GM18873 (cell line): ENCODE results near the gene SEMA3D.

Source experiments
- ATAC-seq: cut with Tn5 transposase; IDR thresholded peaks from one replicate; pipeline ENCODE4 v1.9.1; 2021; ENCODE audit warnings: mild to moderate bottlenecking, moderate library complexity, moderate number of reproducible peaks; ENCODE audit not compliant: unreplicated experiment, low FRiP score

The SEMA3D gene

DNA sequence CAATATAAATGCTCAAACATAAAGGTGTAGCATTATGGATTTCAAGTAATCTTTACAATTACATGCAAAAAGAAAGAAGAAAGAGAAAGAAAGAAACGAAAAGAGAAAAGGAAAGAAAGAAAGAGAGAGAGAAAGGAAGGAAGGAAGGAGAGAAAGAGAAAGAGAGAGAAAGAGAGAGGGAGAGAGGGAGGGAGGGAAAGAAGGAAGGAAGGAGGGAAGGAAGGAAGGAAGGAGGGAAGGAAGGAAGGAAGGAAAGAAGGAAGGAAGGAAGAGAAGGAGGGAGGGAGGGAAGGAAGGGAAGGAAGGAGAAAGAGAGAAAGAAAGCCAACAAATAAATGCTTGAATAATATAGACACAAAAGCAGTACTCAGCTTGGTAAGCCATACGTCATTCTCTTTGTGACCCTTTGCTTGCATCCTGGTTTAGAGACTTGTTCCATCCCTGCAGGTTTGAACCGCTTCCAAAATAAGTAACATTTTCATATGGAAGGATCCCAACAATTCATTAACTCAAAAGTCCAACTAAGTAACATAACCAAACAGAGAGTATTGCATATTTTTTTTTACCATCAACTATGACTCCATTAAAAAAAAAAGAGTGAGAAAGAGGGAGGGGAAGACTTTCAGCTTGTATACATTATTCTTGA lies 95.8 kb downstream of the SEMA3D start:
- ATAC-seq, result no peak

DNA sequence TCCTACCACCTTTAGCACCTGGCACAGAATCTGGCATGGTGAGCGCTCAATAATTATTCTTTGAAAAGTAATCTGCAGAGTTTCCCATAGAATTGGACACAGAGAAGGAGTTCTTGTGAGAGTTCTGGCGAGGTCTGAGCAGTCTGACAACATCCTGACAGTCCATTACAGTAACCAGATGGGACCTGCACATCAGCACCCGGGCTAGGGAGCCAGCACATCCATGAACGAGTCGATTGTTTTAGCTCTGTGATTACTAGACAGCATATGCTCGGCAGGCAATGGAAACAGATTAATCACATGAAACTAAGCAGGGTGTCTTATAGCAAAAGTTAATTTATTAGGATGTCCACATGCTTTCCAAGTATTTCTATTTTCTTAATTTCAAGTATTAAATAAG lies 96.7 kb downstream of the SEMA3D start:
- ATAC-seq, result no peak

DNA sequence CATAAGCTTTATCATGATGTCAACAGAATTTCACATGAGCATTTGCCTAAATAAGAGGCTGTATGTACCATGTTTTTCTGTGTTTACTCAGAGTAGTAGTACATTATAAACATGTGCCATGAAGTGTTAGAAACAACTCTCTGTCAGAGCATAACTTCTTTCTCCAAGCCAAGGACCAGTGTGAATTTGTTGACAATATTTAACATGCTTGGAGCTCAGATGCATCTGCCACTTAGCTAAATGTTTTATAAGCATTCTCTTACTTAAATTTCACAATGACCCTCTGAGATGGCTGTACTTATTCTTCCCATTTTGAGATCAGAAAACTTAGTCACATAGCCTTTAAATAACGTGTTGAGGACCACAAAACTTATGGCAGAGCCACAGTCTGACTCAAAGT lies 105.0 kb downstream of the SEMA3D start:
- ATAC-seq, result no peak

DNA sequence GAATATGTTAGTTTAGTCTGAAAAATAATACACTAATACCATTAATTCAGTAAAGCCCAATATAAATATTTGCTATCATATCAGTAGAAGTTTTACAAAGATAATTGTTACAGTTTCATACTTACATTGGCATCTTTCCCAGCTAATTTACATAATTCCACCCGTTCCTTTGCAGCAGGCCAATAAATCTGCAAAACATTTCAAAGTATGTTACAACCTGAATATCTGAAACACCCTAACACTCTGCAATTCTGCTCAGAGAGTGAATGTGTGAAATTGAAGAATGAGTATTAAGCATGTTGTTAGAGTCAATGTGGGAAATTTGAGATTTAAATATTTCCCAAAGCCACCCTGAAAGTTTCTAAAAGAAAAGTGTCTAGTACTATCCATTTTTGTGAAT lies 105.5 kb downstream of the SEMA3D start:
- no peak for ATAC-seq

DNA sequence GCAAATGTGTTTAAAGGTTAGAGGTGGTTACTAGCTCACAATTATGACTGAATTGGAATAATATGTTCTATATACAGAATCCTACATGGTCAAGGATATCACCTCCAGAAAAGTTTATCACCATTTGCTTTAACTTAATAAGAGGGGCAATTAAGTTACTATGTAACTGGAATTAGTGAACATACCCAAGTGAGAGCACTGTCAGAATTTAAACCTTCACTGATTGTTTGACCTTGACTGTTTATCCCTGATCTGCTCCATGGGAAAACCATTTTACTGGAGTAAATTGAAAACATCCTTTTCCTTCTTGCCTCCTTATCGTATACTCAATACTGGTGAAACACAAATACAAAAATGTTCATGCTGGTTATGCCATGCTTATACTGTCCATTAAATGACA lies 107.4 kb downstream of the SEMA3D start:
- no peak for ATAC-seq

DNA sequence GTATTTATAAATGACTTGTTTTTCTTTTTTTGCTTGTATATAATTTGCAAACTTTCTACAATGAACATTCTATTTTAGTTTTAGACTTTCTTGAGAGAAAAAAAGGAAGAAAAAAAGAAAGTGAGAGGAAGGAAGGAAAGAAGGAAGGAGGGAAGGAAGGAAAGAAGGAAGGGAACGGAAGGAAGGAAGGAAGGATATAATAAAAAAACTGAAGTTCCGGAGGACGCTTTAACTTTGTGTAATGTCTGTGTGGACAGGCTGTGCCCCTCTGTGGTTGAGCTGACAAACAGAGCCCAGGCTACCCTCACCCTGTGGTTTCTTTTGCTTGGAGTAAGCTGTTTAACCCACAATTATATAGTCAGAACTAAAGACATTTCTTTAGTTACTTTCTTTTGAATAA lies 108.7 kb downstream of the SEMA3D start:
- ATAC-seq, result no peak

DNA sequence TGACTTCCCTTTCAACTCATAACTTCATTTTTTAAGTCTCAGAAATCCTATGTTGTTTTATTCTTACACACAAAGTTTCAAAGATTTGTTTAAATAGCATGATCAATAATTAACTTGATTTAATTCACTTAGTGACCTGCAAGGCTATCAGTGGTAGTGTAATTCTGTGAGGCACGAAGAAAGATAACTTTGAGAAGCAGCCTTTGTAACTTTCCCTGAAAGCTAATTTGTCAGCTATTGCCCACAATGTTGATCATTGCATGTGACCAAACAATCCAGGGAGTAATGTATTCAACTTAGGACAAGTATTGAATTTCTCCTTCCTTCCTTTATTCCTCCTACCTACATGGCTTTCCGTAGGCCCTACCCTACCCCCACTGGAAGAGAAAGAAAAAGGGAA lies 111.0 kb downstream of the SEMA3D start:
- no peak for ATAC-seq

DNA sequence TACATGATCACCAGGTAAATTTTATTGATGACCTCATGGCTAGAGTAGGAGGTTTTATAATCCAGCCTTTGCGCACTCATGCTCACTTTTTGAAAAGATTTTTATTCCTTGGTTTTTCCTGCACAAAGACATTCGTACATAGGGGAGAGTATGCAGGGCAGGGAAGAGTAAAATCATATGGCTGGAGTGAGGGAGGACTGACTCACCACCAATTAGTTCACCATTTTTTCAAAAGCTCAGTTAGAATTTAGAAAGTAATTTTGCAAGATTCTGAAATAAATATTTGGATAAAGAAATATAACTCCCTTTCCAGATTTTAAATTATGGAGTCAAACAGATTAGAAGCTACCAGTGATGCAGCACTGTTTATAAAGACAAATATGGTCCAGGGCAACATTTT lies 111.9 kb downstream of the SEMA3D start:
- no peak for ATAC-seq

DNA sequence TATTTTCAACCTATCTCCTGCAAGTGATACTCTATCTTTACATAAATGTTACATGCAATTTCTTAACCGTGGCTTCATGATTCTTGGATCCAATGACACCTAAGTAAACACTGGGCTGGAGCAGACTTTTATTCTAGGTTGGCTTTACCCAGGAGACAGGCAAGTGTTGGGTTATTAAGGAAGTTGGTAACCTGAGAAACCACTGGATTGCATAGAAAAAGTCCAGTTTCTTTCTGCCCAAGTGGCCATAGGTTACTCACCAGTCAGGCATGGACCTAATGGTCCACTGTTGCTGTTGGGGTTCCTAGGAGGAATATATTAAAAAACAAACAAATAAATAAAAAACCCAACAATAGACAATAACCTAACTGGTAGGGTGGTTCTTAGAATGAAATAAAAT lies 112.8 kb downstream of the SEMA3D start:
- ATAC-seq, result no peak

DNA sequence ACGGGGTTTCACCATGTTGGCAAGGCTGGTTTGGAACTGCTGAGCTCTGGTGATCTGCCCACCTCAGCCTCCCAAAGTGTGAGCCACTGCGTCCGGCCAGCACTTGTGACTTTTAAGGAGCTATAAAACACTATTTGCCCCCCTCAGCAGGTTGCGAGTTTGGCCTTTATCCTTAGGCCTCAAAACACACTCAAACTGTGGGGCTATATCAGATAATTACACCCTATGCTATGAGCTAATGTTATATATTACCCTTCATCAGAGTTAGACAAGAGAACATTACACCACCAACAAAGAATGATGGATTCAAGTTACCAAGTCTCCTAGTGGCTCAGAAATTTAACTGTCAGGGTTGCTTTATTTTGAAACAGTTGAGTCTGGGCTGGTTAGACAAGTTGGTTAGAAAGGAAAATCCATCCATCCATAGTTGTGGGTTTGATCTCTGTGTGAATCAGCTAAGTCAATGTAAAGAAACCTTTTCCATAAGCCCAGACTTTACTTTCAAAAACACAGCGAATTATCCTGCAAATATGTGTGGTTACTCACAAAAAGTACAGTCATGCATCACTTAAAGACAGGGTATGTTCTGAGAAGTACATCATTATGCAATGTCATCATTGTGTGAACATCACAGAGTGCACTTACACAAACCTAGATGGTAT lies 115.8 kb downstream of the SEMA3D start:
- ATAC-seq, result no peak

DNA sequence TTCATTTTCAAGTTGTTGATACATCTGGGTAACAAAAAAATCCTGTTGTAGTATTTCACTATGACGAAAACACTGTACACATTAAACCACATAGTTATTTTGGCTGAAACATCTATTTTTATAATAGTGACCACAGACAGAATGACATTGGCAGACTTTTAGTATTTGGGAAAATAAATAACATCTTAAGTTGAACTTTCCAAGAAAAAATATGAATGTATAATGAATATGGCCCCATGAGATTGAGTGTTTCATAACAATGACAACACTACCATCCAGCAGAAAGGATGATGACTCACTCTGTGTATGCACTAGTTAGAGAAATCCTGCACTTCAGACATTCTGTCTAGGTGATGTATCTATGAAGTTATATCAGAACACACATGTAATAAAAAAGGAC lies 118.1 kb downstream of the SEMA3D start:
- no peak for ATAC-seq

DNA sequence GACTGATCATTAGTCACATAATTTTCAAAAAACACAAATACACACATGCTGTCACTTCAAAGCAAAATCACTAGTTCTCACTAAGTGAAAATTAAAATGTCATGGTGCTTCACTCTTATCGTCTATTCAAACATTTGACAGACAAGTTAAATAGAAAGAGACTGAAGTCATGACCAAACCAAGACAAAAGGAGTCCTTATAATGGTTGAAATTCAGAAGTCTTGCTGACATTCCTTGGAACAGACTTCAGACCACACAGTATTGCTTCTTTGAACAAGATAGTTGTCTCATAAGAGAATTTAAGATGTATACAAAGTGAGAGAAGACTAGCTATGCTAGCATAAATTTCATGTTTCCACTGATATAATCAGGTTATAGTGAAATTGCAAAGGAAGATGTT lies 119.5 kb downstream of the SEMA3D start:
- no peak for ATAC-seq

DNA sequence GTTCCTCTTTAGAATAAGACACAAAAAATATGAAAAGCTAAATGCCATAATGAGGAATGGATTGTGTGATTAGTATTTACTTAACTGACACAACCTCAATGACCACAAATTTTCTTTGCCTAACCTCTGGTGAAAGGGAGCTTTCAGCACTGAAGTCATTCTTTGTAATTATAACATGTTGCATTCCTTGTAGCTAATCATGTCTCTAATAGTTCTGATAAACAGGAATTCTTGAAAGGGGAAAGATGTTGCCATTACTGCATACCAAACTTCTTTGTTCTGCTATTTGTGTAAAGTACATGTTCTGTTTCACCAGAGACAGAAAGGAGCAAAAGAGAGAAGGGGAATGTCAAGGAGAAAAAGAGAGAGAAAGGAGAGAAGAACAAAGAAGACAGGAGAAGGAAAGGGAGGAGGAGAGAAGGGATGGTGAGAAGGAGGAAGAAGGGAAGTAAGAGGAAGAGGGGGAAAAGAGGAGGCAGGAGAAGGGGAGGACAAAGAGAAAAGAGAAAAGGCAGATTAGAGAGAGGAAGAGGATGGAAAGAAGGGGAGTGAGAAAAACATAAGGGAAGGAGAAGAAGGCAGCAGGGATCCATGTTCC lies 120.9 kb downstream of the SEMA3D start:
- no peak for ATAC-seq

DNA sequence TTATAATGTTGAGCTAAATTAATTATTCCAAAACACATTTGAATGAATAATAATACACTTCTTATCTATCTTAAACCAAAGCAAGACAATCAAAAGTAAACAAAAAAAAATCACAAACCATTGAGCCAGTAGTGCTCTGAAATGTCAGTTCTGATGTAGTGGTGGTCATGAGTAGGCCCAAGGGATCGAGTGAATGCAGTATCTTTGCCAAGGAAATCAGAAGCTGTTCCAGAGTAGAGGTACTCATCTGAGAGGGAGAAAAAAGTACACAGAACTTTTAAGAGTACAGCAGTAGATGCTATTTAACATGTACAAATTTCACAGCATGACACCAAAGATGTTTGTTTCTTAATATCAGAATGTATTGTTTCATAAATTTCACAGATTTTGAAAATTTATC lies 121.5 kb downstream of the SEMA3D start:
- no peak for ATAC-seq

DNA sequence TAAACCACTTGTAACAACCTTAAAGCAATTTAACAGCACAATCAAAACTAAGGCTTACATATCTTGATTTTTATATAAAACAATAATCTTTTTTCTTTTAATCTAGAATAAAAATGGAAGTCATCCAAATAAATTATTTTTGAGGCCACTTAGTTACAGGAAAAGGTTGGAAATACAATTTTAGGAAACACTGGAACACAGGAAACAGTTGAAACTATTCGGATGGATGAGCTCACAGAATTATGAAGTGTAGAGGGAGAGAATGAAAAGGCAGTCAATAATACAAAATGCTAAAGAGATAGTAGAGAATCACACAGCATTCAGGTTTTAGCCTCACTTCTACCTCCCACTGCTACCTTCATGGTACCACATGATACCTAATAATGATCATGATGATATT lies 124.2 kb downstream of the SEMA3D start:
- no peak for ATAC-seq

DNA sequence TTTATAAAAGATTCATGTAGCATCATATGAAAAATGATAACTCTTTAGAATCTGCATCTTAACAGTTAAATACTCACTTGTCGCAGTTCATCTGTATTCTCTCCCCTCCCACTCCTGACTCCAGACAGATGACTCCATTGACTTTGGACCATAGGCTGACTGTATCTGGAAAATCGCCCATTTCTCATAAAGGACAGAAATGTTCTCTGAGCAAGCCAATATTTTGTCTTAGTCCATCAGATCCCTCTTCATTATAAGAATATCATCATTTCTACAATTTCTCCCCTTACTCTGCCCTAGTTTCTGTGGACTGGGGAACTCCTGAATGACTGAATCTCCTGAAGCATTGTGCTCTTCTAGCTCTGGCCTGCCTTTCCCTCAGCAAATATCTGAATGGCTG lies 125.4 kb downstream of the SEMA3D start:
- ATAC-seq, result no peak

DNA sequence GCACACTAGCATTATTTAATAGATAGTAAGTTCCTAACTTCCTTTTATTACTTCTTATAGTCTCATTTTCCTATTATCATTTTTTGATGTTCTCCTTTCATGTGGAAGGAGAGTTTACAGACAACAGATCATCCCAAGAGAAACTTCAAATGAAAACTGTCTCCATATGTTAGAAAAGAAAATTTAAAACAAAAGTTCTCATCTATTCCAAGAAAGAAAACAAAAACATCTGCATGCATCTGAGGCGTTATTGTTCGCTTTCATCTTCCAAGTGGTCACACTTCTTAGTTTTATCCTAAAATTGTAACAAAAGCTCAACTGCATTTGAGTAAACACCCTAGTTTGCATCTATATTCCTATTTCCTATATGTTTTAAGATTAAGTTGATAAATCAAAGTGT lies 126.2 kb downstream of the SEMA3D start:
- no peak for ATAC-seq

DNA sequence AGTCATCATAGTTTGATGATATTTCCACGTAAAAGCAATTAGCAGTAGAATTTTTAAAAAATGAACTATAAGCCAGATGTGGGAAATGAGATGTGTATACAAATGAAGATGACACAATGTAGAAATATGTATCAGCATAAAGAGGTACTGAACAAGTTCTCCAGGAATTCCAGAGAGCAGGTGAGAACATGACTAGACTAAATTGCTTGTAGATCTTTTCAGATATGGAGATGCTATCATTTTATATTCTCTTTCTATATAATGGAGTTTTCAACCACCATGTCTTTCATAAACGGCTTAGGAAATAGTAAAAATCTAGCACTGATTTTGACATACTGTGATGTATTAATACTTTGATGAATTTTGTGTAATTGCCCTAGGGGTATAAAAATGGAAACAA lies 130.9 kb downstream of the SEMA3D start:
- no peak for ATAC-seq

DNA sequence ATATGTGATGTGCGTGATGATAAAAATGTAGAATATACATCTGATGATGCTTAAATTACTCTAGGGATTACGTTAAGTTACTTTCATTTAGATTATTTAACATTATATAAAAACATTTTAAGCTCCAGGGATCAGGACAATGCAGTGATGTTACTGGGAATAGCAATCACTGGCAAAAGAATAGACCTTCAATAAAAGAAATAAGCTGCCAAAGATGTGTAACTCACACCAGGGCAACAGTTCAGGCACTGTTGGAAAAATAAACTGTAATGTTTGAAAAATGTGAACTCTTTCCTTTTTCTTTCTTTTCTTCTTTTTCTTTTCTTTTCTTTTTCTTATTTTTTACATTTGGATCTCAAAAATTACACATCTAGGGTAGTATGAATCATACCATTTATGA lies 131.7 kb downstream of the SEMA3D start:
- no peak for ATAC-seq

DNA sequence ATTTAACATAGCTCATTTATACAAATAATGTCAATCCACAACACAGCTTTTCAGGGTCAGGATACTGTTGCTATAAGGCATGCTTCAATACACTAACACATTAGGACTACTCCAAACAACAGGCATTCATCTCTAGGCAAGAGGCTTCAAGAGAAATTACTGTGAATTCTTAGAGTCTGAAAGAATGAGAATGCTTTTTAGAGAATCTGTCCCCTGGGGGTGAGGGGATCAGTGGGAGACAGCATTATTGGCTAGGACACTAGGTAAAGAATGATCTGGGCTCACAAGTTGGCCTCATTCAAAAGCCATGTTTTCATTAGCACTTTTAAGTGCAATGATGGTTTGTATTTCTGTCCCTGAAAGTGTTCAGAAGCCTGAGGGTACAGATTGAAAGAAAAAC lies 132.6 kb downstream of the SEMA3D start:
- no peak for ATAC-seq

DNA sequence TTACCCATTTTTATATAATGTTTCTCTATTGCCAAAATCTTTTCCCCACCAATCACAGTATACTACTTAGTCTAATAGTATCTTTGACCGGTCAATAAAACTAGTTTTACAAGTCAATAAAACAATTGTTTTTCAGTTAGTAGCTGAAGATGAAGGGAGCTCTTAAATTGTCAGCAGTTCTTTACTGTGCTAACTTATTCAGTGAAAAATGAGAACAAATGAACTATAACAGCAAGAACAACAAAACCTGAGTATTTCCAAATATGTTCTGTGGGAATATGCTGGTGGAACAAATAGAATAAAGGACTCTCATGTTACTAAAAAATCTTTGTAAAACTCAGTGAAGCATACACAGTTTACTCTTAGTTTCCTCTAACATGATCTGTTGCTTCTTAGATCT lies 134.0 kb downstream of the SEMA3D start:
- no peak for ATAC-seq

DNA sequence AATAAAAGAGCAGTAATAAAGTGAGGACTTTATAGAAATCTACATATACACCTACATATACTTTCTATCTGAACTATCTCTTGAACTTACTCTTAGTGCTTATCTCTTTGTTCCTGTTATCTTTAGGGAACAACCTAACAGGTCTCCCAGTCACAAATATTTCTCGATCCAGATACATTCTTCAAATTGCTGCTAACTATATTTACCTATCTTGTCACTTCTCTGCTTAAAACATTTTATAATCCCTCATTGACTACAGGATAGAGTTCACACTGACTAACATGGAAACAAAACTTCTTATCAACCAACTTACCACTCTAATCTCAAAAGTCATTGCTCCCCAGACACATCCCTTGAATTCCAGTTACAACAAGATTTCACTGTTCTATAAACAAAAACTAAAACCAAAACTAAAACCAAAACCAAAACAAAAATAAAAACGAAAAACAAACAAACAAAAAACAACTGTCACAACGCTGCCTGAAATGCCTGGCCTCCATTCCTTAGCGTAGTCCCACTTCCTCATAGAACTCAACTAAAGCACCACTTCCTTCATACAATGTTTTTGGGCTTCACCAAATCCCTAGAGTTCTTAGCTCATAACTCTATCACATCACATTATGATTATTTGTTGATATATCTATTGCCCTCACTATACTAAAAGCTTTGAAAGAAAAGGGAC lies 134.7 kb downstream of the SEMA3D start:
- no peak for ATAC-seq
